ENCODE data around the gene UBE2G2.

UBE2G2 gene

GRCh38 chr21:44801468-44802395, at the start of gene UBE2G2:
TSS of gene UBE2G2 (minus strand) at chr21:44801820. CDS start at chr21:44801748, 72 bp downstream.
- H3K36me3 ChIP-seq (ENCODE audit: control insufficient read depth, insufficient read depth, low read length) = peaks cover 13% of the 10 kb centered on the region
- no peak for TF ChIP-seq CTCF (IDR thresholded peaks at IDR 0.05; ENCODE audit: insufficient read depth, low read length, poor library complexity, severe bottlenecking)
- peak; percentile 90 for DNase-seq (ENCODE audit: extremely low read depth, insufficient read length)
- H3K27me3 ChIP-seq (replicated peaks; ENCODE audit: control insufficient read depth, insufficient read depth, low read length) = no peaks in the 10 kb centered on the region
- H3K4me3 ChIP-seq (replicated peaks; ENCODE audit: low read depth, low read length) = peak within 1 kb of the TSS; percentile 95

- no peaks in the 10 kb centered on the region for H3K27me3 ChIP-seq (replicated peaks; ENCODE audit: control insufficient read depth, insufficient read depth, low read length)
- H3K36me3 ChIP-seq (ENCODE audit: control insufficient read depth, insufficient read depth, low read length) = peaks cover 27% of the 10 kb centered on the region
- no peak overlapping the region for H3K4me3 ChIP-seq (replicated peaks; ENCODE audit: low read depth, low read length)
- TF ChIP-seq CTCF (IDR thresholded peaks at IDR 0.05; ENCODE audit: insufficient read depth, low read length, poor library complexity, severe bottlenecking) = no peak
- no peak for DNase-seq (ENCODE audit: extremely low read depth, insufficient read length)
These were observed 49.5 kb upstream of the UBE2G2 start for GRCh38 chr21:44850905-44851657.

GRCh38 chr21:44850208-44850800, 48.7 kb upstream of the UBE2G2 start:
- H3K27me3 ChIP-seq (replicated peaks; ENCODE audit: control insufficient read depth, insufficient read depth, low read length) = no peaks in the 10 kb centered on the region; the same call in 1 of the 2 replicates
- no peak for DNase-seq (ENCODE audit: extremely low read depth, insufficient read length)
- H3K36me3 ChIP-seq (ENCODE audit: control insufficient read depth, insufficient read depth, low read length) = peaks cover 22% of the 10 kb centered on the region
- TF ChIP-seq CTCF (IDR thresholded peaks at IDR 0.05; ENCODE audit: insufficient read depth, low read length, poor library complexity, severe bottlenecking) = no peak
- H3K4me3 ChIP-seq (replicated peaks; ENCODE audit: low read depth, low read length) = no peak overlapping the region

- TF ChIP-seq CTCF (IDR thresholded peaks at IDR 0.05; ENCODE audit: insufficient read depth, low read length, poor library complexity, severe bottlenecking) = no peak
- peaks cover 20% of the 10 kb centered on the region for H3K36me3 ChIP-seq (ENCODE audit: control insufficient read depth, insufficient read depth, low read length)
- no peak for DNase-seq (ENCODE audit: extremely low read depth, insufficient read length)
- no peaks in the 10 kb centered on the region; the same call in 1 of the 2 replicates for H3K27me3 ChIP-seq (replicated peaks; ENCODE audit: control insufficient read depth, insufficient read depth, low read length)
- no peak overlapping the region for H3K4me3 ChIP-seq (replicated peaks; ENCODE audit: low read depth, low read length)
These were observed 48.1 kb upstream of the UBE2G2 start for GRCh38 chr21:44849616-44850130.

GRCh38 chr21:44848821-44849521, 47.4 kb upstream of the UBE2G2 start:
- TF ChIP-seq CTCF (IDR thresholded peaks at IDR 0.05; ENCODE audit: insufficient read depth, low read length, poor library complexity, severe bottlenecking) = no peak
- Histone ChIP-seq H3K36me3 (ENCODE audit: control insufficient read depth, insufficient read depth, low read length) (peaks cover 15% of the 10 kb centered on the region), H3K4me3 (replicated peaks; ENCODE audit: low read depth, low read length) (no peak overlapping the region), H3K27me3 (replicated peaks; ENCODE audit: control insufficient read depth, insufficient read depth, low read length) (no peaks in the 10 kb centered on the region; the same call in 1 of the 2 replicates)
- DNase-seq (ENCODE audit: extremely low read depth, insufficient read length) = no peak

All from GM06990 (cell line).